Spleen (tissue), 10 donors: Measurements from ENCODE around the gene IRGM. TPM values are rescaled to one million over a fixed set of nuclear protein-coding genes. Genes with fewer than 3 reads are reported as not detected.

Experiments used
- polyA plus RNA-seq, 3 donors: library from polyadenylated mRNA; stranded (reverse); fragments of 200-250 nt; gene quantifications; one replicate each; pipeline ENCODE4 v1.2.1, GENCODE V29; 2013
- total RNA-seq, 7 donors: library from RNA; depleted of rRNA in 3 of 7; stranded (reverse); fragments of >200 nt in 3 of 7; fragmentation: NEBNext Ultra II Directional in 4 of 7; extraction: Animal tissue kit (Norgen Biotek cat#: 25700) in 4 of 7; gene quantifications; one replicate each; pipeline versions ENCODE4 v1.1.0 to v1.2.1, GENCODE V29; 2016 to 2021
- donor health status: healthy with polysubstance abuse.
- donor health status: DM: no; HTN: no; CAD: no; lungs with moderate emphysema.
- donor health status: DM: no; HTN: no; CAD: no.
- donor health status: Bipolar disorder and iron deficiency.
- donor health status: healthy.
- donor health status: DM: no; HTN: no; CAD: no.
- donor health status: DM: yes; HTN: yes; CAD: no.

IRGM gene
- total and polyA plus RNA-seq, 10 donors, result 0.06 to 2.4 (median 0.72) TPM; not detected in 1

Other genes starting within 250 kb of the IRGM start
- 100 to 1,000 TPM in 2 of 7 donors, 10 to 100 TPM in 5; 38.9 to 133 (median 68.9) TPM for gene SYNPO, start 205.9 kb upstream of the IRGM start, total RNA-seq
- 10 to 100 TPM in 1 of 3 donors, 1 to 10 TPM in 2; 6.9 to 28.0 (median 9.3) TPM for gene SYNPO, start 205.9 kb upstream of the IRGM start, polyA plus RNA-seq
- gene MYOZ3, start 185.3 kb upstream of the IRGM start, total RNA-seq, result 1 to 10 TPM in 3 of 7 donors, under 1 TPM in 3, not detected in 1; 0.26 to 1.2 (median 0.81) TPM
- under 1 TPM; 0.04 to 0.32 (median 0.14) TPM for gene MYOZ3, start 185.3 kb upstream of the IRGM start, polyA plus RNA-seq
- 10 to 100 TPM; 52.3 to 66.9 (median 59.6) TPM for gene RBM22, start 145.5 kb upstream of the IRGM start, total RNA-seq
- gene RBM22, start 145.5 kb upstream of the IRGM start, polyA plus RNA-seq, result 10 to 100 TPM; 31.4 to 47.3 (median 45.3) TPM
- gene DCTN4, start 87.5 kb upstream of the IRGM start, total RNA-seq, result 10 to 100 TPM; 46.5 to 68.7 (median 61.2) TPM
- gene DCTN4, start 87.5 kb upstream of the IRGM start, polyA plus RNA-seq, result 10 to 100 TPM; 11.4 to 15.6 (median 11.8) TPM
- gene SMIM3, start 67.8 kb upstream of the IRGM start, total RNA-seq, result 10 to 100 TPM; 11.6 to 59.7 (median 36.3) TPM
- 10 to 100 TPM in 2 of 3 donors, 1 to 10 TPM in 1; 8.8 to 12.9 (median 12.2) TPM for gene SMIM3, start 67.8 kb upstream of the IRGM start, polyA plus RNA-seq
- 1 to 10 TPM; 3.1 to 6.3 (median 4.6) TPM for gene ZNF300, start 58.5 kb downstream of the IRGM start, total RNA-seq
- gene ZNF300, start 58.5 kb downstream of the IRGM start, polyA plus RNA-seq, result 1 to 10 TPM; 3.7 to 7.2 (median 3.7) TPM
- 100 to 1,000 TPM in 6 of 7 donors, 10 to 100 TPM in 1; 78.7 to 886 (median 416) TPM for gene GPX3, start 174.1 kb downstream of the IRGM start, total RNA-seq
- gene GPX3, start 174.1 kb downstream of the IRGM start, polyA plus RNA-seq, result 100 to 1,000 TPM; 158 to 261 (median 256) TPM
- gene TNIP1, start 234.5 kb downstream of the IRGM start, total RNA-seq, result 100 to 1,000 TPM; 179 to 260 (median 218) TPM
- gene TNIP1, start 234.5 kb downstream of the IRGM start, polyA plus RNA-seq, result 100 to 1,000 TPM in 1 of 3 donors, 10 to 100 TPM in 2; 67.7 to 149 (median 95.9) TPM